HG02588 (cell line): Measurements from ENCODE around the gene MBNL2.

ENCODE experiments used
- ATAC-seq: cut with Tn5 transposase; IDR thresholded peaks from one replicate; pipeline ENCODE4 v1.9.1; 2021; ENCODE audit warnings: mild to moderate bottlenecking, moderate library complexity; ENCODE audit not compliant: unreplicated experiment

MBNL2 gene

GRCh38 chr13:97319113-97319720 is 97.1 kb downstream of the MBNL2 start:
- ATAC-seq: no peak

- ATAC-seq: no peak
Measured at GRCh38 chr13:97321101-97321500, 99.0 kb downstream of the MBNL2 start.

GRCh38 chr13:97321616-97322321 is 99.6 kb downstream of the MBNL2 start:
- no peak for ATAC-seq

- no peak for ATAC-seq
Measured at GRCh38 chr13:97322740-97323342, 100.7 kb downstream of the MBNL2 start.

GRCh38 chr13:97324115-97324514 is 102.0 kb downstream of the MBNL2 start:
- ATAC-seq: no peak

GRCh38 chr13:97325738-97326137 is 103.6 kb downstream of the MBNL2 start:
- ATAC-seq: no peak

GRCh38 chr13:97327086-97327485 is 105.0 kb downstream of the MBNL2 start:
- ATAC-seq: no peak

- no peak for ATAC-seq
Measured at GRCh38 chr13:97327506-97328221, 105.5 kb downstream of the MBNL2 start.

- ATAC-seq: no peak
Measured at GRCh38 chr13:97328222-97328790, 106.2 kb downstream of the MBNL2 start.

- no peak for ATAC-seq
Measured at GRCh38 chr13:97329331-97329730, 107.2 kb downstream of the MBNL2 start.

GRCh38 chr13:97330448-97330847 is 108.3 kb downstream of the MBNL2 start:
- no peak for ATAC-seq

- ATAC-seq: no peak
Measured at GRCh38 chr13:97332742-97333141, 110.6 kb downstream of the MBNL2 start.

GRCh38 chr13:97333983-97334382 is 111.8 kb downstream of the MBNL2 start:
- no peak for ATAC-seq

- no peak for ATAC-seq
Measured at GRCh38 chr13:97334690-97335089, 112.6 kb downstream of the MBNL2 start.

- ATAC-seq: no peak
Measured at GRCh38 chr13:97335488-97336134, 113.5 kb downstream of the MBNL2 start.

GRCh38 chr13:97337985-97338499 is 115.9 kb downstream of the MBNL2 start:
- no peak for ATAC-seq

- ATAC-seq: no peak
Measured at GRCh38 chr13:97338571-97338970, 116.4 kb downstream of the MBNL2 start.

- no peak for ATAC-seq
Measured at GRCh38 chr13:97339019-97339987, 117.2 kb downstream of the MBNL2 start.

- no peak for ATAC-seq
Measured at GRCh38 chr13:97339988-97340749, 118.0 kb downstream of the MBNL2 start.
